Stimulated activated effector memory CD8-positive, alpha-beta T cell treated with anti-CD3 and anti-CD28 coated beads, Interleukin-12 subunit alpha, Interleukin-12 subunit beta, amount 100 ng/mL, for 72 hours (primary cell): Measurements from ENCODE around the gene GRK6.
A peak's percentile ranks its signal among the peaks of the same experiment; 100 is the strongest.

Source experiments
- ATAC-seq: fragments of 150-1000 bp; cut with Tn5 transposase; 2 replicates; pipeline ENCODE4 v1.10.0; 2021
- DNase-seq, 2 donors: peaks; one replicate each; pipeline ENCODE4 v3.0.0; 2021 to 2022; ENCODE audit warnings: low spot score in 2 of 2
- H3K27ac Mint-ChIP-seq: one replicate; pipeline ENCODE4 v1.8.0; 2022; ENCODE audit warnings: mild to moderate bottlenecking, mixed read lengths
- H3K36me3 Mint-ChIP-seq: one replicate; pipeline ENCODE4 v1.8.0; 2022; ENCODE audit warnings: mild to moderate bottlenecking, mixed read lengths
- H3K4me1 Mint-ChIP-seq: one replicate; pipeline ENCODE4 v1.8.0; 2022; ENCODE audit warnings: mixed read lengths
- H3K4me3 Mint-ChIP-seq: one replicate; pipeline ENCODE4 v1.8.0; 2022; ENCODE audit warnings: mild to moderate bottlenecking, mixed read lengths
- H3K9me3 Mint-ChIP-seq: one replicate; pipeline ENCODE4 v1.8.0; 2022; ENCODE audit warnings: mixed read lengths

The GRK6 gene

GRCh38 chr5:177472460-177473442 is 46.3 kb downstream of the GRK6 start:
- DNase-seq, result peak; percentile 63 to 86
- H3K4me1 Mint-ChIP-seq, result peaks cover 73% of the 10 kb centered on the region

GRCh38 chr5:177473443-177474001 is 47.0 kb downstream of the GRK6 start, which contains the start of gene DBN1:
Gene DBN1, minus strand, starts transcription at chr5:177473634. Its CDS starts 113 bp downstream, at chr5:177473521.
- peaks cover 13% of the 10 kb centered on the region for H3K36me3 Mint-ChIP-seq
- peak within 1 kb of the TSS; percentile 93 for H3K27ac Mint-ChIP-seq
- ATAC-seq (peak; percentile 22), DNase-seq (no peak)
- peak within 1 kb of the TSS; percentile 79 for H3K4me3 Mint-ChIP-seq
- peaks cover 75% of the 10 kb centered on the region for H3K4me1 Mint-ChIP-seq
- H3K9me3 Mint-ChIP-seq, result no peaks in the 10 kb centered on the region

More at GRCh38 chr5:177472460-177473442, 46.3 kb downstream of the GRK6 start:
- H3K27ac Mint-ChIP-seq, result peak overlapping the region; percentile 86
- ATAC-seq, result peak; percentile 81
- H3K36me3 Mint-ChIP-seq, result peaks cover 17% of the 10 kb centered on the region
- peak overlapping the region; percentile 79 for H3K4me3 Mint-ChIP-seq
- H3K9me3 Mint-ChIP-seq, result no peaks in the 10 kb centered on the region

DNA sequence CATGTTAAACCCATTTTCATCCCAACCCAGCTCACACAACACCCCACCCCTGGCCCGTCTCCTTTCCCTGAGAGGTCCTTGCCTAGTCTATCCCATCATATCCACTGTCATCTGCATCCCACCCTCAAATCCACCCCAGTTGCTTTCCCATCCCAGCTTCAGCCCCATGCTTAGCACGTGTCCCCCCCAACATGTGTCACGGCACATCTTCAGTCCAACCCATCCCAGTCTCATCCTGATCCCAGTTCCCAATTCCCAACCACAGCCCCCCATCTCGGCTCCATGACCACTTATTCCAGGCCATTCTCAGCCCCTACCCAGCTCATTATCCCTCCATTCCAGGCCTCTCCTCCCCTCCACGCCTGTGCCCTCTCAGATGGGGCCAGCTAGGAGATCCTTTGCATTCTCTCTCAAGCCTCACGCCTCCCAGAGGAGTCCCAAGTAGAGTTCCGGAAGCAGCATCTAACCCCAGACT is 47.6 kb downstream of the GRK6 start:
- H3K36me3 Mint-ChIP-seq, result peaks cover 15% of the 10 kb centered on the region
- peak overlapping the region; percentile 79 for H3K4me3 Mint-ChIP-seq
- peaks cover 75% of the 10 kb centered on the region for H3K4me1 Mint-ChIP-seq
- H3K9me3 Mint-ChIP-seq, result no peaks in the 10 kb centered on the region
- peak overlapping the region; percentile 93 for H3K27ac Mint-ChIP-seq
- DNase-seq (no peak), ATAC-seq (no peak)

DNA sequence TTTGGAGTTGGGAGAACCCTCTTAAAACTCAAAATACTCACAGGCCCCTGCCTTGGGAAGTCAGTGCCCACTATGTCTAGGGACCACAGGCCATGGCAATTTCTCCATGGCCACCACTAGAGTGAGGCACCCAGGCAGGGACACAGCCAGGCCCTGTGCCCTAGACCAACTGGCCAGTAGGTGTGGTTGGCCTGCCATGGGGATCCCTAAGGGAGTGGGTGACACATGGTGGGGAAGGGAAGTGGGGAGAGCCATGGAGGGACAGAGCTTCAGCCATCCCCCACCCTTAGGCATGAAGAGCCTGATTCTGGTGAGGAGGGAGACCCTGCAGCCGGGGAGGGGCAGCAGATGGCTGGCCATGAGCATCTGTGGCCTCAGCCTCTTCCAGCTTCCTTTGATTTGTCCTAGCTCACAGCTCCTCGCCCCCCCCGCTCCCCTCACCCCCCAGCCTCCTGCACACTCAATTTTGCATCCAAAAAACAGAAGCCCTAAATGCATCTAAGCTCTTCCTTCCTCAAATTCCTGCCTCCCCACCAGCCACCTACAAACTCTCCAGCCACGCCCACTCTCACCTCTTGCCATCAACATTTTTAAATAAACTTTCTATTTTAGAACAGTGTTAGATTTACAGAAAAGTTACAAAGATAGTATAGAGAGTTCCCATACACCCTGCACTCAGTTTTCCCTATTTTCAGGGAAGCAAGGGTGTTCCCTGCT is 48.5 kb downstream of the GRK6 start:
- Mint-ChIP-seq H3K27ac (peak overlapping the region; percentile 93), H3K4me3 (peak overlapping the region; percentile 79), H3K36me3 (peaks cover 25% of the 10 kb centered on the region), H3K4me1 (peaks cover 75% of the 10 kb centered on the region), H3K9me3 (no peaks in the 10 kb centered on the region)
- DNase-seq (no peak), ATAC-seq (no peak)

DNA sequence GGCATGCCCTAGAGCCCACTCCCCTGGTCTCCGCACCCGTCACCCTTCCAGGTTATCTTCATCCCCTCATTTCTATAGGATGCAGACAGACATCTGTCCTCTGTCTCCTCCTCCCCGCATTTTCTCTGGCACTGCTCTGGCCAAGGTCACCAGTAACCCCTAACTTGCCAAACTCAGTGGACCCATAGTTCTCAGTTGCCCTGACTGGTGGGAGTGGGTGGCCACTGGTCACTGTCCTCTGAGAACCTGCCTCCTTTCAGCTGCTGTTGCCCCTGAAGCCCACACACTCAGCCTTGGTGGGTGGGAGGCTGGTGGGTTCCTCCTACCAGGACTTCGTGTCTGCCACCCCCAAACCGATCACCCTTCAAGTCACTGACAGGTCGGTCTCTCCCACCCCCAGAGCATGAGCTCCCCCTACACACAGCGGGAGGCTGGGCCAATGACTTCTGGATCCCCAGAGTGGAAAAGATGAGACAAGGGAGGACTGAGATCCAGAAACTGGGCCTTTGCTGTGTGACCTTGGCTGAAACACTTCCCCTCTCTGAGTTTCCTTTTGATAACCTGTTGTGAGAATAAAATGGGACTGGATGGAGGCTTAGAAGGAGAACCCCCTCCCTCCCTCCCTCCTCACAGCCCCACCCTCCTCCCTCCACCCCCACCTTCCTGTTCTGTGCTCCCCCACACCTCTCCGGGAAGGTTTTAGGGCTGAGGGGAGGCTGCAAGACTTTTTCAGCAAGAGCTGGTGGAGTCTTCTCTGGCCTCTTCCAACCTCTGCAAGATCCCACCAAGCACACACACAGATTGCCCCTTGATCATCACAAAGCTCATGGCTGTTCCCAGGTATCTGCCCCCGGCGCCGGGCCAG is 49.3 kb downstream of the GRK6 start:
- Mint-ChIP-seq H3K4me3 (peak overlapping the region; percentile 79), H3K4me1 (peaks cover 69% of the 10 kb centered on the region), H3K27ac (peak overlapping the region; percentile 69), H3K9me3 (no peaks in the 10 kb centered on the region), H3K36me3 (peaks cover 25% of the 10 kb centered on the region)
- no peak for ATAC-seq
- no peak for DNase-seq

GRCh38 chr5:177476531-177477233 is 50.2 kb downstream of the GRK6 start:
- H3K27ac Mint-ChIP-seq, result peak overlapping the region; percentile 69
- no peaks in the 10 kb centered on the region for H3K9me3 Mint-ChIP-seq
- no peak for DNase-seq
- H3K36me3 Mint-ChIP-seq, result peaks cover 19% of the 10 kb centered on the region
- H3K4me3 Mint-ChIP-seq, result peak overlapping the region; percentile 21
- no peak for ATAC-seq
- peaks cover 60% of the 10 kb centered on the region for H3K4me1 Mint-ChIP-seq

GRCh38 chr5:177477701-177478477 is 51.4 kb downstream of the GRK6 start:
- no peaks in the 10 kb centered on the region for H3K9me3 Mint-ChIP-seq
- H3K27ac Mint-ChIP-seq, result peak overlapping the region; percentile 98
- H3K4me3 Mint-ChIP-seq, result no peak overlapping the region
- DNase-seq (no peak), ATAC-seq (no peak)
- H3K4me1 Mint-ChIP-seq, result peaks cover 53% of the 10 kb centered on the region
- peaks cover 23% of the 10 kb centered on the region for H3K36me3 Mint-ChIP-seq

DNA sequence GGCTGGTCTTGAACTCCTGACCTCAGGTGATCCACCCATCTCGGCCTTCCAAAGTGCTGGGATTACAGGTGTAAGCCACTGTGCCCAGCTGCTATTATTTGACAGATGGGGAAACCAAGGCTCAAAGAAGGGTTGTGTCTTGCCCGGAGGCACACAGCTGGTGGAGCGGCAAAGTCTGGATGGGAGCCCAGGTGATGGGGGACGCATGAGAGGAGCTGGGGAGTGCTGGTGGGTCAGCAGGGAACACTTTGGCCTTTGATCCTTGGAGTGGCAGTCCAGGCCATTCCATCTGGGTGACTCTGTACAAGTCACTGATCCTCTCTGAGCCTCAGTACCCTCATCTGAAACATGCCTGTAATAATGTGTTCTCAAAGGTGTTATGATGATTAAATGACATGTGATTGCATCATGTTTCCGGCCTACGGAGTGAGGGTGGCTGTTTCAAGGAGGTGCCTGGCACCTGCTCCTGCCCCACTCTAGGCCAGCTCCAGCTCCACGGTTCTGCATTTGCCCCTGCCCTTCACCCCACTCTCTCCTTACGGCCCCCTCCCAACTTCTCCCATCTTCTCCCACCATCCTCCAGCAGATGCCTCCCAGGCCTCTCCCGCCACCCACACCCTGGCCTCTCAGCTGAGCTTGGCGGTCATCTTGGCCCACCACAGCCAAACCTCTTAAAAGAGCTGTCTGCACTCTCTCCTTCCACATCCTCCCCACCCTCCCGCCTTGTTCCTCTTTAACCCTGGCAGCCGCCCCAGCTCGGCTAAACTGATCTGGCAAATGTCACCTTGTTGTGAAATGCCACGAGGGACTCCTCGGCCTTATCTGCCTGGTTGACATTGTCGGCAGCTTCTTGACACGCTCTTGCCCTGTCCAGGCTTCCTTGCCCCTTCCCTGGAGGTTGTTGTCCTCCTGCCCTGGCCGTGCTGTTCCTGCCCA is 52.5 kb downstream of the GRK6 start:
- DNase-seq, result peak in 1 of 2 donors; percentile 66
- Mint-ChIP-seq H3K4me1 (peaks cover 49% of the 10 kb centered on the region), H3K9me3 (no peaks in the 10 kb centered on the region), H3K4me3 (peak overlapping the region; percentile 42), H3K36me3 (peaks cover 27% of the 10 kb centered on the region), H3K27ac (peak overlapping the region; percentile 98)
- ATAC-seq, result peak; percentile 75

DNA sequence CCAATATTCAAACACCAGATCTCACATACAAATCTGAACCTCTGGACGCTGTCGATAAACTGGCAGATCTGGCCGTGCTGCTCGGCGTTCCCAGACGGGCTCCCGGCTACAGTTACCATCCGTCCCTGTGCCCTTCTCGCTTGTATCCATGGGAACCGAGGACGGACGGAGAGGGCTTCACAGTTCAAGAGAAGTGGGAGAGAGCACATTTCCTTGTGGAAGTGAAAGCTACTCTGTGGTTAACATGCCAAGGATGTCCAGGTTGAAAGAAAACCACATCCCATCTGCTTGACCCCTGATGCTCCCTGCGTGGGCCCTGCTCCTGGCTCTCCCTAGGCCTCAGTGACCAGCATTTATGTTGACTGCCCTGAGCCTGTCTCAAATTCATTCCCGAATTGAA is 53.3 kb downstream of the GRK6 start:
- ATAC-seq, result no peak
- no peaks in the 10 kb centered on the region for H3K9me3 Mint-ChIP-seq

GRCh38 chr5:177482359-177482795 is 55.9 kb downstream of the GRK6 start:
- ATAC-seq (no peak), DNase-seq (no peak)
- H3K4me3 Mint-ChIP-seq, result no peak overlapping the region
- no peaks in the 10 kb centered on the region for H3K9me3 Mint-ChIP-seq
- H3K36me3 Mint-ChIP-seq, result peaks cover 53% of the 10 kb centered on the region
- H3K4me1 Mint-ChIP-seq, result peaks cover 34% of the 10 kb centered on the region
- H3K27ac Mint-ChIP-seq, result no peak overlapping the region

More for the DNA sequence above, 53.3 kb downstream of the GRK6 start:
- Mint-ChIP-seq H3K4me1 (peaks cover 48% of the 10 kb centered on the region), H3K27ac (peak overlapping the region; percentile 98), H3K4me3 (no peak overlapping the region), H3K36me3 (peaks cover 29% of the 10 kb centered on the region)
- no peak for DNase-seq

DNA sequence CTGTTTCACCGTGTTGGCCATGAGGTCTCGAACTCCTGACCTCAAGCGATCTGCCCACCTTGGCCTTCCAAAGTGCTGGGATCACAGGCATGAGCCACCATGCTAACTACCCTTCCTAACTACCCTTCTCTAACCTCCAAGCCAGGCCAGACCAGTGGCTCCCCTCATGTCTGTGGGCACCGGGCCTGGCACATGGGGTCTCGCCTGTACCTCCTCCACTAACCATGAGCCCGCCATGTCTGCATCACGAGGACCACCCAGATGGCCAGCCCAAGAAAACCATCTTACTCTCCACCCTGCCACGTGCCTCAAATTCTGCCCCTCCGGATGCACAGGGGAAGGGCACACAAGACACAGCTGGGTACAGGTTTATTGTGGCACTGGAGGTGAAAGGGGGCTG is 56.6 kb downstream of the GRK6 start:
- H3K4me1 Mint-ChIP-seq, result peaks cover 29% of the 10 kb centered on the region
- H3K27ac Mint-ChIP-seq, result no peak overlapping the region
- no peak for DNase-seq
- H3K4me3 Mint-ChIP-seq, result no peak overlapping the region
- H3K36me3 Mint-ChIP-seq, result peaks cover 60% of the 10 kb centered on the region
- no peak for ATAC-seq
- H3K9me3 Mint-ChIP-seq, result no peaks in the 10 kb centered on the region
